HG03064 (cell line): ENCODE data around the gene ATG101.

Experiments
- ATAC-seq: cut with Tn5 transposase; IDR thresholded peaks from one replicate; pipeline ENCODE4 v1.9.1; 2021; ENCODE audit warnings: low read depth; ENCODE audit not compliant: unreplicated experiment

The ATG101 gene

DNA sequence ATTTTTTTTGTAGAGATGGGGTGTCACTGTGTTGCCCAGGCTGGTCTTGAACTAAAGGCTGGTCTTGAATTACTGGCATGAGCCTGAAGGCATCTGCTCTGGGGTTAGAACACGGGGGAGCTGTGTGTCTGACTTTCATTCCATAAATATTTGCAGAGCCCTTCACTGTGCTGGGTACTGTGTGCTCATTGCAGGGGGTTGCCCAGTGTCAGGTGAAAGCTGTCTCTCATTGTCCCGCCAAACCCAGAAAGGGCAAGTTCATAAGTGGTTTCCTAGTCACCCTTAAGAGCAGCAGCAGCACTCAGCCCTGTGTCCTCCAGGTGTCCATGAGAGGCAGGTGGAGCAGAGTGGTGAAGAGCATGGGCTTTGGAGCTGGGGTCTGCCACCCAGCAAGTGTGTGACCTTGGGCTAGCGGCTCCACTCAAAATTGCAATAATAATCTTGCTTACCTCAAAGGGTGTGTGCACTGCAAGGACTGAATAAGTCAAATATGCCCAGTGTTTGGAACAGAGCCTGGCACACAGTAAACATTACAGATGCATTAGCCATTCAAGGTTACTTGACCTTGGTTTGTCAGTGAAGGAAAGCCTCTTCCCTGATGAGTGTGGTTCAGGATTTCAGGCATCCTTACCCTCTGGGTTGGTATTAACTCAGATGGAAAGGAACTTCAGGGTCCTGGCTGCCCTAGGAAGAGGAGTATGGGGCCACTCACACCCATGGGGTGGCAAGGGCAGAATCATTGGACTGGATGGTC, 5.4 kb downstream of the ATG101 start:
- no peak for ATAC-seq

DNA sequence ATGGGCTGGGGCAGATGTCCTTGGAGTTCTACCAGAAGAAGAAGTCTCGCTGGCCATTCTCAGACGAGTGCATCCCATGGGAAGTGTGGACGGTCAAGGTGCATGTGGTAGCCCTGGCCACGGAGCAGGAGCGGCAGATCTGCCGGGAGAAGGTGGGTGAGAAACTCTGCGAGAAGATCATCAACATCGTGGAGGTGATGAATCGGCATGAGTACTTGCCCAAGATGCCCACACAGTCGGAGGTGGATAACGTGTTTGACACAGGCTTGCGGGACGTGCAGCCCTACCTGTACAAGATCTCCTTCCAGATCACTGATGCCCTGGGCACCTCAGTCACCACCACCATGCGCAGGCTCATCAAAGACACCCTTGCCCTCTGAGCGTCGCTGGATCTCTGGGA, 7.0 kb downstream of the ATG101 start:
- ATAC-seq: no peak

DNA sequence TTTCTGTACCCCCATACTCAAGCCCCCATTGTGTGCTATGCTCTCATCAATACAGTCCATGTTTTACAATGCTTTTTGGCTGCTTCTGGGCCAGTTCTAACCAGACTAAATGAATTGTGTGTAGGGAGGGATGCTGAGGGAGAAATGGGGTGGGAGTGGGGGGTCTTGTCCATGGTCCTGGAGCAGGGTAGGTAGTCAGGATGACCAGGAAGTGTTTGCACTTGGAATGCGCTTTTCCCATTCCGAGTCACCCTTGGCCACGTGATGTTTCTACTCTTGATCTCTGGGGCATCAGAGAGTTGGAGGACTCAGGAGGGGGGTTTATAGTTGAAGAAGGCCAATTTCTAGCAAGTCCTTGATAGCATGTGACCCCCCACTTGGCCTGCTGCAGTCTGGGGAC, 8.5 kb downstream of the ATG101 start:
- ATAC-seq: no peak

DNA sequence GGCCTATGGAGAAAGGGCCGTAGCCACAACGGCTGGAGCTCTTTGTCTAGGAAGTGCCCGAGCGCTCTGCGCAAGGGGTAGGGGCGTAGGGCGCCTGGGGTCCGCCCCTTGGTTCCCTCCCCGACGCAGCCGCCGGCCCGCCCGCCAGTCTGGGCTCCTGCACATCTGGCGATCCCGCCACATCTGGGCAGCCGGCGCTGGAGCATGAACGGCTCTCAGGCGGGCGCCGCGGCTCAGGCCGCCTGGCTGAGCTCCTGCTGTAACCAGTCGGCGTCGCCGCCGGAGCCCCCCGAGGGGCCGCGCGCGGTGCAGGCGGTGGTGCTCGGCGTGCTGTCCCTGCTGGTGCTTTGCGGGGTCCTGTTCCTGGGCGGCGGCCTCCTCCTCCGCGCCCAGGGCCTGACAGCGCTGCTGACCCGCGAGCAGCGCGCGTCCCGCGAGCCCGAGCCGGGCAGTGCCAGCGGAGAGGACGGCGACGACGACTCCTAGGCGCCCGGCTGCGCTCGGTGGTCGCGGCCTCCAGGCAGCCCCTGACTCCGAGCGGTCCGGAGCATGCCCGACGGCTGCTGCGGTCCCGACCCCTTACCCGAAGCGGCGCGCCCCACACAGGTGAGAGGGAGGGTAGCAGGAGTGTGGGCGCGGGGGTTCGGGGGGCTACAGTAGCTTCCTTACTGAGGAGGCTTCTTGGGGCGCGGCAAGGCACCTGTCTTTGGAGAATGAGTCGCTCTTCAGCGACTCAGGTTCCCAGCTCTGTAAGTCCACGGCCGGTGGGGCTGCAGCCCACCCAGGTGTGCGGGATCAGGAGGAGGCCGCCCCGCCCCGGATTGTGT, 10.0 kb downstream of the ATG101 start, which contains the start of gene SMIM41:
TSS of gene SMIM41 (plus strand) at position 129 of the 827 bp plus-strand sequence. CDS start at position 205, 76 bp downstream.
- ATAC-seq: no peak

DNA sequence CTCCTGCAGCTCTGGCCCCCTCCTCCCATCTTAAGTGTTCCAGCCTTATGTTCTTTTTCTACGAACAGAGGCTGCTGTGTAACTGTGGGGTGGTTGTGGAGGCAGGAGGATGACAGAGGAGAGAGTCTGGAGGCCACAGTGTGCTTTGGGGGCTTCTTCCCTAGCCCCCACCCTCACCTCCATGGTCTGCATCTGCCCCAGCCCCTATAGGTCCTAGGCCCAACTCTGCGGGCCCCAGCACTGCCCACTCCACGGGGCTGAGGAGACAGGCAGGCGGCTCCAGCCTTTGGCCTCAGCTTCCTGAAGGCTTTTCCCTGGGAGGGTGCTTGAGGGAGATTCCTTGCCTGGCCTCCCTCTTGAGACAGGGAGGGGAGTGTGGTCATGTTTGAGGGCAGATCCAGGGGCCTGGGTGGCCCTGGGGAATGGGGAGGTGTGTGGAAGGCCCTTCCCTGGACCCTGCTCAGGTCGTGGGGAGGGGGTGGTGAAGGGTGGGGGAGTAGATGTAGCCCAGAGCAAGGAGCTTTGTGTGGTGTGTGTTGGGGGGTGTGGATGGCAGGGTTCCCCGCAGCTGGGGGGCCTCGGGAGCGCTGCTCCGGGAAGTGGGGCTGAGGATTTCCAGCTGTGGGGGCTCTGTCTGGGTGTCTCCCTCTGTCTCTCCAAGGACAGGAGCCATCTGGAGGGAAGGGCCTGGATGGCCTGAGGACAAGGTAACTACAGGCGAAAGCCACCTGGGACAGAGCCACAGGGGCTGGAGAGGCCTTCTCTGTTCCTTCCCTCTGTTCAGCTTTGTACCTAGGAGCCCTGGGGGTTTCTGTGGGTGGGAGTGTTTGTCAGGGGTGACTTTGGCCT, 10.8 kb downstream of the ATG101 start:
- ATAC-seq: no peak

DNA sequence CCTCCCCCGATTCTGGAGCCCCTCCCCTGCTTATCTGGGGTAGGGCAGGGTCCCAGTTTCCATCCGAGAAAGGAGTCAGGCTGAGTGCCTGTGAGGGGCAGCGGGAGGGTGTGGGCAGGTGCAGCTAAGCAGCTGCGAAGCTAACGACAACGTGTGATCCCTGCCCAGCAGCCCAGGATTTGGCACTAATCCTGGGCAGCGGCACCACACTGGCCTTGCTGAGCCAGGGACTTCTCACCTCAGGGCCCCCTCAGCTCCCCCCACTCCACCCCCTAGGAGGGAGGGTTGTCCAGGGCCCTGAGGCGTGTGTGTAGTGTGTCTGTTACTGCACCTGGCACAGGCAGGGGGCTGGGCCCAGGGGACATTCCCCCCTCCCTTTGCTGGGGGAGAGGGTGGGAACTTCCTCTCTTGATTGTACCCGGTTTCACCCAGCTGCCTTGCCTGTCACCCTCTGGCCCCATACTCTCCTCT, 11.5 kb downstream of the ATG101 start:
- ATAC-seq: no peak

DNA sequence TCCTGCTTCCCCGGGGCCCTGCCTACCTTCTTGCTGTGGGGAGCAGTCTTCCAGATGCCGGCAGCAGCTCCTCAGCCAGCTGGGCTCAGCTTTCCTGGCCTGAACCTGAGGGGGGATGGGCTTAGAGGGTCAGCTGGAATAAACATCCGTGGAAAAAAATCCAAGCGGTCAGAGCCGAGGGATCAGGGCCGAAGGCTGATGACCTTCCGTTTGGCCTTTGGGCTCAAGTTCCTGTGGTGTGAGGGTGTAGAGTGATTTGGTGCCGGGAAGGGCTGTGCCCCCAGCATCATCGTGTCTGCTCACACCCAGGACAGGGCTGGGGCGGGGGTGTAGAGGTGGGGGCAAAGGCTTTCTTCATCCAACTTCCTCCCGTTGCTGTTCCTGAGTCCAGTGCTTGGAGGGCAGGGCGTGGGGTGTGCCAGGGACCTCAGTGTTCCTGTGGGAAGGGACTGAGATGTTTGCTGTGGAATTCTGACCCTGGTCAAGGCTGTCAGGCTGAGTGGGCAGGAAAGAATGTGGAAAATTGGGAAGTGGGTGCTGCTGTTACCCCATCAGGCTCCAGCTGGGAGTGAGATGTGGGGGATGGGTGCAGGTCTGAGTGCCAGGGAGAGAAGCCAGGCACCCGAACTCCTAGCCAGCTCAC, 12.4 kb downstream of the ATG101 start:
- no peak for ATAC-seq

DNA sequence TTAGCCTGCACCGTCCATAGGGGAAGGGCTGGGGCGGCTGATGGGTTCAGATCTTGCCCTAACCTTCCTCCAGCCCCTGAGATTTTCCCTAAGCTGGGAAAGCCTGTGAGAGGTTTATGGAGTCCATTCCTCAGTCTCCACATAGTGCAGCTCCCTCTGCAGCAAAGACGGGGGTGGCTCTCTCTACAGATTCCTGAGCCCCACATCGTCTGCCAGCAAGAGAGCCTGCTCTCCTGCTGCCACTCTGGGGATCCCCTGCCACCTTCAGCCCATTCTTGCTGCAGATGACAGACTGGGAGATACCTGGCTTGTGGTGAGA, 12.8 kb downstream of the ATG101 start:
- no peak for ATAC-seq

DNA sequence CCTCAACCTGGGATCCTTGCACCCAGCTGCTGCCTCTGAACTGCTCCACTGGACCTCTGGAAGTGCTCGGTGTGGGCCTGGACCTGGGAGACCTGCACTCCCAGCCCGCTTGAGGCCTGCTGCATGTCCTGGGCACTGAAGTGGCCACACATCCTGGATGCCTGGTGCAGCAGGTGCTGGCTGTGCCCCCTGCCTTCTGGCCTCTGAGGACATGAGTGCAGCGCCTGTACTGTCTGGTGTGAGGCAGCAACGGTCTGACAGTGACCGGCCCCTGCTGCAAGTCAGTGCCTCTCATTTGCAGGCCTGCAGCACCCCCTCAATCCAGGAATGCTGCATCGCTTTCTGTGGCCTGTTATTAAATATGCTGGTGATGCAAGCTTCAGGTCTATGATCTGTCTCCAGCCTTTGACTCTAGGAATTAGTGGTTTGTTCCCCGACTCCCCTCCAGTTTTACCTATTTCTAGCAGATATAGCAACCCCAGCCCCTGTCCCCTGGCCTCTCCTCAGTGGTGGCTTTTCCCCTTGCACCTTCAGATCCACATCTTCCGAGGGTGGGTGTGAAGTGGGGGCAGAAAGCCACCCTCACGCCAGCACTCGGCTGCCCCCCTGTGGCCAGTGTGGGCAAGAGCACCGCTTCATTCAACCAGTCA, 13.3 kb downstream of the ATG101 start:
- ATAC-seq: no peak

DNA sequence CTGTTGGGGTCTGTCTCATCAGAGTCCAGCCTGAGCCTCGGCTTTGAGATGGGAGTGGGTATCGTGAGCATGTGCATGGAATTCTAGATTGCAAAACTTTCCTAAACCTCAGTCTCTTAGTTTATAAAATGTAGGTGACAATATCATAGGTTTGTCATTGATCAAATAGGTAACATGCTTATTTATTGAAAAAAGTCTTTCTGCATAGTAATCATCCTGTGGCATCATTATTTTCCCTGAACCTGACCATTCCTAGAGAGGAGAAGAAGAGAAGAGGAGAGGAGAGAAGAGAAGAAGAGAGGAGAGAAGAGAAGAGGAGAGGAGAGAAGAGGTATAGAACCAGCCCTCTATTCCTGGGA, 13.8 kb downstream of the ATG101 start:
- no peak for ATAC-seq

DNA sequence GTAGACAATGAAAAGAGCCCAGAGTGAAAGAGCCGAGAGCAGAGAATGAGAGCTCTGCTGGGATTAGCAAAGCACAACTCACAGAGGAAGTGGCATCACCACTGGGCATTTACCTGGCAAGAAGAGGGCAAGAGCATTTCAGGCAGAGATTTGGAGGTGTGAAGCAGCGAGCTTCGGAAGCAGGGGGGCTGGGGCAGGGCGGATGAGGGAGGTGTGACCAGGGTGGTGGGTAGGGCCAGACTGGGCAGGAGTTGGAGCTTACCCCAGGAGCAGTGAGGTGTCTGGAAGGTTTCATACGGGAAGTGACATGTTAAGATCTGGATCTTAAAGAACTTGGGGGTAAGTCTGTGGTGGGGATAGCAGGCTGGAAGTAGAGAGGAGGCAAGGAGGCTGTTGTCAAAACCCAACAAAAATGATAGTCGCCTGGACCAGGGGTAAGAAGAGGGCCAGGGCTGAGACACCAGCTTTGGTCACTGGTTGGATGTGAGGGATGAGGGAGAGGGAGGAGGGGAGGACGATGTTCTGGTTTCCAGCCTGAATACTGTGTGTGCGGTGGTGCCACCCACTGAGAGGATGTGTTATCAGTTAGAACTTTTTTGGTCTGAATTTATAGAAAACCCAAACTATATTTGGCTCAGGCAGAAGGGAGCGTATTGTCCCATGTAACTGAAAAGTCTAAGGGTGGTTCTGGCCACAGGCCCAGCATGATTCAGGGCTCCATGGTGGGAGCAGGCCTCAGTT, 14.9 kb downstream of the ATG101 start:
- ATAC-seq: no peak

DNA sequence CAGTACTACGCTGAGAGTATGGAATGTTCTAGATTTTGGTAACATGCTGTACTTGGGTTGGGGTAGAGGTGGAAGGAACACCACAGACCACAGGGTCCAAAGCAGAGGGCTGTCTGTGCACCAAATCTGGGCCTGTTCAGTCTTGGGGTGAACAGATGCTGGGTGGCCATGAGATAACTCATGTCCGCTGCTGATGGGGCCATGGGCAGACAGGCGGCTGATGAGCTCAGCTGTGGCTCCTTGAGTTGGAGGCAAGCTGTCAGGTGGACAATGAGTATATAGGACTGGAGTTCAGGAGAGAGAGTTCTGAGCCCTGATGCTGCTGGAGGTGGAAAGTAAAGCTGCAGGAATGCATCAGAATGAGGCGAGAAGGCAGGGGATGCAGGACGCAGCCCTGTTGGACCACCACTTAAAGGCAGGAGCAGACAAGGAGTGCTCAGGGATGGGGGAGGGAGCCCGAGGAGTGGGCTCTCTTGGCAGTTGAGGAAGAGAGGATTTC, 16.0 kb downstream of the ATG101 start:
- no peak for ATAC-seq

DNA sequence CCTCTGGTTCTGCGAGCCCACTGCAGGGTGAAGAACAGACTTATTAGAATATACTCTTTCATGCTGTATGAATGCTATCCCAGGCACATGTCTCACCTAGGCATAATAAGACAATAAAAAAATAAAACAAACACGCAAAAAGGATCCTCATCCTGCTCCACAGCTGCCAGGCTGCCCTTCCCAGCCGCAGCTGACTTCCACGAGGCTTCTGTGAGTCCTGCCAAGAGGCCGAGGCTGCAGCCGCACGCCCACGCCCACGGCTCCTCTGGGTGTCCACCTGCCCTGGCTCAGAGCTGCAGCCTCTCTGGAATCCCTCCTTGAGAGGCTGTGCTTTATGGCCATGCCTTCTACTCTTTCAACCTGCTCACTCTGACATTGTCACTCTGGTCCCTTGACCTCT, 16.6 kb downstream of the ATG101 start:
- ATAC-seq: no peak

DNA sequence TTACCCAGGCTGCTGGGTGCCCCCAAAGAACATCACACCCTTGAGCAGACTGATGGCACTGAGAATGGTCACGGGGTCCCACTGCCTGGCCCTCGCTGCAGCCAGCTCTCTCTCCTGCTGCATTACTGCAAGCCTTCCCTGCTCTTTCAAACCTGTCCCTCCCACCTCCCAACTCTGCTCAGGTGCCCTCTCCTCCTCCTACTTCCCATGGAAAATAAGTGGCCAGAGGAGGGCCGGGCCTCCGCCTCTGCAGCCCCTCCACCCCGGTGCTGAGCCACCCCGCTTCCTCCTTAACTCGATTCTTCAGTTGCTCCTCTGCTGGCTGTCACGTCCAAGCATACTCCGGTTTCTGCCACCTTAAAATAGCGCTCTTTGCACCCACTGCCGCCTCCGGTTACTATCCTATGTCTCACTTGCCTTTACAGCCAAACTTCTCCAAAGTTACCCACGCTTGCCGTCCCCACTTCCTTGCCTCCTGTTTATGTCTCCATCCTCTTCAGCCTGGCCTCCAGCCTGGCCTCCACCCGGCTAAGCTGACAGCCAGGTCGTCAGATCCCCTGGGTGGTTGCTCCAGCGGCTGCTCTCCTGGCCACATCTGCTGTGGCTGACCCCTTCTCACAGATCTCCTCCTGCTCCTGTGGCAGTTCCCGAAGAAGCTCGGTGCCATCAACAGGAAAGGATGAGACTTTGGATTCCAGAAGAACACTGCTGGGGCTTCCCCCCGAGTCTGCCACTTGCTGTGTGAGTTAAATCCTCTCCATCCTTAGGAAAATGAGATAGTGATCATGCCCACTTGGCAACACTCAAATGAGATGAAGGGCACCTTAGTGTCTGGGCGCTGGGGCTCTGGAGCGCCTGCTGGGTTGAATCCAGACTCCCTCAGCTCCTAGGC, 17.4 kb downstream of the ATG101 start:
- no peak for ATAC-seq

DNA sequence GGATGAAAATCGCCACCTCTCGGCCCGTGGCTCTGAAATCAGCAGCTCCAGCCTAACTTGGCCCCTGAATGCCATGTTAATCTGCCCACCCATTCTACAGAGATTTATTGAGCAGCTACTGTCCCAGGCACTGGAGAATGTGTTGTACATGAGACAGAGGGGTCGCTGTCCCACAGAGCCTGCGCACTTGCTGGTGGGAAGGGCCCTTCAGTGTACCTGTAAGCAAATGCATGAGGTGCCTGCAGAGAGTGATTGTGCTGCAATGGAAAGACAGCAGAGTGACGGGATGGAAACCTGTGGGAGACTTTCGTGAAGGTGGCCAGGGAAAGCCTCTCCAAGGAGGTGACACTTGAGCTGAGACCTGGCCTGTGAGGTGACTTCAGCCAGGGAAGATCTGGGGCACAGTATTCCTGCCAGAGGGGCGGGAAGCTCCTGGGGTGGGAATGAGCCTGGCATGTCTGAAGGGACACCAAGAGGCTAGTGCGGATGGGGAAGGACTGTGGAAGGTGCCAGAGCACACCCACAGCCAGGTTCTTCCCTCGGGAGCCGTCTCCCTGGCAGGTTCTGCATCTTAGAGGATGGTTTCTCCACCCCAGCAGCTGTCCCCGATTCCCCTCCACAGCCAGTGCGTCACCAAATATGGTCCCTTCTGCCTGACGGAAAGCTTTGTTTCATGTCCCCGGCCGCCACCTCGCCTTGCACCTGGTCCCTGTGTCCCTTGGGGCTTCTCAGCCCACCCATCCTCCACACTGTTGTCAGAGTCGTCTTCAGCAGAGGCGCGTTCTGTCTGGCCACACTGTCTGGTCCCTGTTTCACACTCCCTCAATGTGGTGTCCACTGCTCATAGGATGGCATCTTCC, 18.4 kb downstream of the ATG101 start:
- no peak for ATAC-seq

DNA sequence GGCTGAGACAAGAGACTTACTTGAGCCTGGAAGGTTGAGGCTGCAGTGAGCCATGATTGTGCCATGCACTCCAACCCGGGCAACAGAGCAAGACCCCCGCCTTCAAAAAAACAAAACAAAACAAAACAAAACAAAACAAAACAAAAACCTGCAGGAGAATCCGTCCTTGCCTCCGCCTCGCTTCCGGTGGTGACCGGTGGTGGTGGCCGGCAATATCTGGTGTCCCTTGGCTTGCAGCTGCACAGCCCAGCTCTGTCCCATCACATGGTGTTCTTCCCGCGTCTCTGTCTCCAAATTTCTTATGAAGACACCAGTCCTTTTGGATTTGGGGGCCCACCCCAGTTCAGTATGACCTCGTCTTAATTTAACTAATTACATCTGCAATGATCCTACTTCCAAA, 19.7 kb downstream of the ATG101 start:
- no peak for ATAC-seq

DNA sequence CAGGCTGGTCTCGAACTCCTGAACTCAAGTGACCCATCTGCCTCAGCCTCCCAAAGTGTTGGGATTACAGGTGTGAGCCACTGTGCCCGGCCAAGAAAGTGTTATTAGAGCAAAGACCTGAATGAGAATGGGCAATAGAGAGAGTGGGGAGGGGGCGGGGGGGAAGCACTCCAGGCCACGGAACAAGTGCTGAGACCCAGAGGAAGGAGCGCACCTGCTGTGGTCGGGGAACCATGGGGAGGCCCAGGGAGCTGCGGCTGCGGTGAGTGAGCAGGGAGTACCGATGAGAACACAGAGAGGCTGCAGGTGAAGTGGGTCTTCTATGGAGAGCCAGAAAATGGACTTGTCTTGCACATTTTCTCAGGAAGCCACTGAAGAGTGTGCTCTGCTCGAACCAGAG, 20.5 kb downstream of the ATG101 start:
- ATAC-seq: no peak
